ENCODE measurements around the gene RIPK1. TPM values are rescaled to one million over a fixed set of nuclear protein-coding genes. Genes with fewer than 3 reads are reported as not detected.
A peak's percentile ranks its signal among the peaks of the same experiment; 100 is the strongest.

RIPK1 gene
- total and polyA plus RNA-seq, 10 of the 15 experiments (the other 5 are each of a cell fraction or from before 2014, with no cell fraction given), result 1.6 to 11.2 (median 6.3) TPM

- TF ChIP-seq IKZF2 (IDR thresholded peaks at IDR 0.05) (peak; percentile 64 to 67), CHD2 (IDR thresholded peaks at IDR 0.05; ENCODE audit: borderline replicate concordance, low read depth, low read length) (no peak), ZNF384 (IDR thresholded peaks at IDR 0.05; ENCODE audit: borderline replicate concordance, low read depth, low read length) (no peak), TCF12 (IDR thresholded peaks at IDR 0.05; ENCODE audit: low read depth, low read length) (peak; percentile 59; the same call in 1 of the 2 replicates), NBN (IDR thresholded peaks at IDR 0.05) (peak; percentile 60; the same call in 1 of the 2 replicates), DPF2 (IDR thresholded peaks at IDR 0.05) (peak; percentile 92), PAX8 (IDR thresholded peaks at IDR 0.05) (no peak), BRCA1 (IDR thresholded peaks at IDR 0.05; ENCODE audit: low read depth, low read length) (no peak), YBX1 (IDR thresholded peaks at IDR 0.05) (no peak), IRF4 (IDR thresholded peaks at IDR 0.05; ENCODE audit: low read depth, low read length) (peak; percentile 87), HDAC2 (IDR thresholded peaks at IDR 0.05) (no peak), MEF2B (IDR thresholded peaks at IDR 0.05; ENCODE audit: partially characterized antibody, poor library complexity, severe bottlenecking) (peak; percentile 52), SPI1 (IDR thresholded peaks at IDR 0.05; ENCODE audit: borderline replicate concordance, insufficient read depth, low read depth, low read length) (peak; percentile 98), TAF1 (IDR thresholded peaks at IDR 0.05; ENCODE audit: borderline replicate concordance, low read depth, low read length) (0 out of 2 replicates have a peak, but pooled peaks have one; percentile 27), ZBED1 (IDR thresholded peaks at IDR 0.05; ENCODE audit: borderline replicate concordance) (peak; percentile 51; the same call in 1 of the 2 replicates), FOXM1 (IDR thresholded peaks at IDR 0.05; ENCODE audit: low read depth, low read length) (peak; percentile 76), RAD51 (IDR thresholded peaks at IDR 0.05) (peak; percentile 22; the same call in 1 of the 2 replicates), BMI1 (IDR thresholded peaks at IDR 0.05; ENCODE audit: borderline replicate concordance) (no peak), NR2C1 (IDR thresholded peaks at IDR 0.05) (peak; percentile 42; the same call in 1 of the 2 replicates), IKZF1 (conservative IDR thresholded peaks at IDR 0.05) (peak; percentile 68), SMC3 (IDR thresholded peaks at IDR 0.05; ENCODE audit: borderline replicate concordance, low read length) (no peak), SREBF2 (IDR thresholded peaks at IDR 0.05; ENCODE audit: low read length) (no peak), STAT1 (conservative IDR thresholded peaks at IDR 0.05) (no peak)
- TF ChIP-seq, protein P1, sequence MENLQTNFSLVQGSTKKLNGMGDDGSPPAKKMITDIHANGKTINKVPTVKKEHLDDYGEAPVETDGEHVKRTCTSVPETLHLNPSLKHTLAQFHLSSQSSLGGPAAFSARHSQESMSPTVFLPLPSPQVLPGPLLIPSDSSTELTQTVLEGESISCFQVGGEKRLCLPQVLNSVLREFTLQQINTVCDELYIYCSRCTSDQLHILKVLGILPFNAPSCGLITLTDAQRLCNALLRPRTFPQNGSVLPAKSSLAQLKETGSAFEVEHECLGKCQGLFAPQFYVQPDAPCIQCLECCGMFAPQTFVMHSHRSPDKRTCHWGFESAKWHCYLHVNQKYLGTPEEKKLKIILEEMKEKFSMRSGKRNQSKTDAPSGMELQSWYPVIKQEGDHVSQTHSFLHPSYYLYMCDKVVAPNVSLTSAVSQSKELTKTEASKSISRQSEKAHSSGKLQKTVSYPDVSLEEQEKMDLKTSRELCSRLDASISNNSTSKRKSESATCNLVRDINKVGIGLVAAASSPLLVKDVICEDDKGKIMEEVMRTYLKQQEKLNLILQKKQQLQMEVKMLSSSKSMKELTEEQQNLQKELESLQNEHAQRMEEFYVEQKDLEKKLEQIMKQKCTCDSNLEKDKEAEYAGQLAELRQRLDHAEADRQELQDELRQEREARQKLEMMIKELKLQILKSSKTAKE (IDR thresholded peaks at IDR 0.05; ENCODE audit: low read depth, poor library complexity, severe bottlenecking), result peak; percentile 96
- TF ChIP-seq, protein P2, sequence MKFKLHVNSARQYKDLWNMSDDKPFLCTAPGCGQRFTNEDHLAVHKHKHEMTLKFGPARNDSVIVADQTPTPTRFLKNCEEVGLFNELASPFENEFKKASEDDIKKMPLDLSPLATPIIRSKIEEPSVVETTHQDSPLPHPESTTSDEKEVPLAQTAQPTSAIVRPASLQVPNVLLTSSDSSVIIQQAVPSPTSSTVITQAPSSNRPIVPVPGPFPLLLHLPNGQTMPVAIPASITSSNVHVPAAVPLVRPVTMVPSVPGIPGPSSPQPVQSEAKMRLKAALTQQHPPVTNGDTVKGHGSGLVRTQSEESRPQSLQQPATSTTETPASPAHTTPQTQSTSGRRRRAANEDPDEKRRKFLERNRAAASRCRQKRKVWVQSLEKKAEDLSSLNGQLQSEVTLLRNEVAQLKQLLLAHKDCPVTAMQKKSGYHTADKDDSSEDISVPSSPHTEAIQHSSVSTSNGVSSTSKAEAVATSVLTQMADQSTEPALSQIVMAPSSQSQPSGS (IDR thresholded peaks at IDR 0.05; ENCODE audit: low read length), result peak; percentile 76
Observed at GRCh38 chr6:3026791-3027626, 41.3 kb upstream of the RIPK1 start (continued).

Data from GM12878 (cell line).